H1 (cell line): Measurements from ENCODE around the gene MYH9. TPM values are rescaled to one million over a fixed set of nuclear protein-coding genes. Genes with fewer than 3 reads are reported as not detected.

Experiments
- CTCF ChIA-PET: fragments of 300-600 bp; sonication (Branson Sonifier 250); formaldehyde crosslinking; loops from one replicate; lab custom pipeline; 2021; ENCODE audit not compliant: partially characterized antibody; lab: Charles Lee
- POLR2A ChIA-PET: fragments of 300-600 bp; sonication (Branson Sonifier 250); formaldehyde crosslinking; loops from one replicate; lab custom pipeline; 2021; ENCODE audit warnings: inconsistent platforms; ENCODE audit not compliant: partially characterized antibody; lab: Charles Lee
- DNase-seq, 2 experiments: peaks; one replicate each; pipeline versions ENCODE4 v3.0.0 to v3.0.0-alpha.2; 2010 to 2022; ENCODE audit warnings: low spot score in 2 of 2, low read depth in 1 of 2, mixed read lengths in 1 of 2
- FAIRE-seq: peaks from 2 replicates; lab custom pipeline; 2011; peaks lifted over from hg19 to GRCh38; lab: Jason Lieb, UNC
- H2AFZ ChIP-seq: 2 replicates; pipeline ENCODE4 v1.8.1; 2012; ENCODE audit warnings: low read length, inconsistent platforms
- H2AK5ac ChIP-seq: 2 replicates; pipeline ENCODE4 v1.6.1; 2013; ENCODE audit warnings: low read depth, low read length
- H2BK120ac ChIP-seq: replicated peaks from 2 replicates; pipeline ENCODE3; 2013; ENCODE audit warnings: low read depth, low read length, inconsistent platforms
- H2BK12ac ChIP-seq: 2 replicates; pipeline ENCODE4 v1.6.1; 2013; ENCODE audit warnings: low read depth, low read length
- H2BK15ac ChIP-seq: 2 replicates; pipeline ENCODE4 v1.6.1; 2013; ENCODE audit warnings: low read length
- H2BK20ac ChIP-seq: 2 replicates; pipeline ENCODE4 v1.6.1; 2013; ENCODE audit warnings: low read length
- H2BK5ac ChIP-seq: 2 replicates; pipeline ENCODE4 v1.6.1; 2013; ENCODE audit warnings: low read depth, low read length
- H3K14ac ChIP-seq: 2 replicates; pipeline ENCODE4 v1.6.1; 2013; ENCODE audit warnings: inconsistent platforms; ENCODE audit not compliant: insufficient read length
- H3K18ac ChIP-seq: 2 replicates; pipeline ENCODE4 v1.6.1; 2013; ENCODE audit warnings: low read length; ENCODE audit errors: extremely low read depth
- H3K23ac ChIP-seq: 2 replicates; pipeline ENCODE4 v1.6.1; 2013; ENCODE audit warnings: inconsistent platforms; ENCODE audit not compliant: insufficient read length
- H3K23me2 ChIP-seq: 2 replicates; pipeline ENCODE4 v1.6.1; 2013; ENCODE audit warnings: low read depth, low read length
- H3K27ac ChIP-seq: 2 replicates; pipeline ENCODE4 v1.6.1; 2011; ENCODE audit warnings: low read depth, low read length, inconsistent platforms
- H3K27me3 ChIP-seq, 4 experiments: replicated peaks in 1 of 4; 1 replicate in 1 of 4; 2 replicates in 3 of 4; pipeline versions ENCODE4 v1.6.1 to v1.8.1; 2011 to 2013; ENCODE audit warnings: low read length in 3 of 4, mild to moderate bottlenecking in 3 of 4, inconsistent platforms in 2 of 4, mixed read lengths in 2 of 4, moderate library complexity in 1 of 4; ENCODE audit not compliant: control insufficient read depth in 3 of 4, insufficient read depth in 3 of 4; ENCODE audit errors: extremely low read depth in 1 of 4
- H3K36me3 ChIP-seq, 4 experiments: 2 replicates each; pipeline versions ENCODE4 v1.6.1 to v1.8.1; 2011 to 2013; ENCODE audit warnings: mild to moderate bottlenecking in 4 of 4, low read length in 3 of 4, moderate library complexity in 2 of 4, control low read depth in 1 of 4, inconsistent platforms in 1 of 4; ENCODE audit not compliant: insufficient read depth in 4 of 4, control insufficient read depth in 2 of 4
- H3K4ac ChIP-seq: replicated peaks from 2 replicates; pipeline ENCODE3; 2013; ENCODE audit warnings: low read length, low read depth, mixed read lengths, inconsistent platforms; ENCODE audit not compliant: insufficient read length
- H3K4me1 ChIP-seq, 4 experiments: replicated peaks in 1 of 4; 1 replicate in 1 of 4; 2 replicates in 3 of 4; pipeline versions ENCODE4 v1.6.1 to v1.8.1; 2011 to 2013; ENCODE audit warnings: low read length in 3 of 4, inconsistent platforms in 2 of 4, mixed read lengths in 1 of 4; ENCODE audit not compliant: insufficient read depth in 4 of 4, control insufficient read depth in 3 of 4
- H3K4me2 ChIP-seq, 2 experiments: 2 replicates each; pipeline versions ENCODE4 v1.6.1 to v1.8.1; 2011 to 2013; ENCODE audit warnings: low read depth in 2 of 2, low read length in 2 of 2, control low read depth in 1 of 2, inconsistent platforms in 1 of 2, mild to moderate bottlenecking in 1 of 2; ENCODE audit not compliant: insufficient read depth in 1 of 2
- H3K4me3 ChIP-seq, 4 experiments: fragments of 200-600, 300-600 bp in 1 of 4; sonication (generic), shearing (Covaris generic), sonication (Bioruptor Twin) in 1 of 4; 2 replicates each; pipeline versions ENCODE4 v1.5.1 to v1.8.1; 2011 to 2016; ENCODE audit warnings: low read length in 4 of 4, low read depth in 3 of 4, control low read depth in 2 of 4, inconsistent platforms in 2 of 4, mild to moderate bottlenecking in 2 of 4, mixed read lengths in 1 of 4, moderate library complexity in 1 of 4; ENCODE audit not compliant: insufficient read depth in 2 of 4; ENCODE audit errors: extremely low read depth in 1 of 4
- H3K56ac ChIP-seq: replicated peaks from 2 replicates; pipeline ENCODE3; 2013; ENCODE audit warnings: low read depth, mild to moderate bottlenecking, mixed read lengths, low read length, inconsistent platforms; ENCODE audit not compliant: insufficient read length
- H3K79me1 ChIP-seq: 2 replicates; pipeline ENCODE4 v1.6.1; 2013; ENCODE audit warnings: low read depth, low read length, control low read depth
- H3K79me2 ChIP-seq, 2 experiments: 2 replicates each; pipeline versions ENCODE4 v1.6.1 to v1.8.1; 2012 to 2013; ENCODE audit warnings: low read length in 2 of 2, mild to moderate bottlenecking in 2 of 2, inconsistent platforms in 1 of 2; ENCODE audit not compliant: insufficient read depth in 2 of 2, control insufficient read depth in 1 of 2
- H3K9ac ChIP-seq, 4 experiments: replicated peaks in 1 of 4; 1 replicate in 1 of 4; 2 replicates in 3 of 4; pipeline versions ENCODE4 v1.6.1 to v1.8.1; 2011 to 2013; ENCODE audit warnings: low read depth in 3 of 4, low read length in 3 of 4, control low read depth in 2 of 4, mild to moderate bottlenecking in 2 of 4, moderate library complexity in 2 of 4, inconsistent platforms in 1 of 4; ENCODE audit errors: extremely low read depth in 1 of 4
- H3K9me3 ChIP-seq, 2 experiments: 2 replicates each; pipeline versions ENCODE4 v1.6.1 to v1.8.1; 2012 to 2013; ENCODE audit warnings: mild to moderate bottlenecking in 2 of 2, moderate library complexity in 2 of 2, control low read depth in 1 of 2, inconsistent platforms in 1 of 2, low read depth in 1 of 2, low read length in 1 of 2, mixed read lengths in 1 of 2; ENCODE audit not compliant: insufficient read depth in 2 of 2
- H4K20me1 ChIP-seq, 2 experiments: replicated peaks in 1 of 2; 2 replicates each; pipeline versions ENCODE3 to v1.8.1; 2011 to 2013; ENCODE audit warnings: inconsistent platforms in 2 of 2, low read length in 2 of 2, mild to moderate bottlenecking in 1 of 2; ENCODE audit not compliant: insufficient read depth in 2 of 2, control insufficient read depth in 1 of 2
- H4K5ac ChIP-seq: 2 replicates; pipeline ENCODE4 v1.6.1; 2013; ENCODE audit warnings: low read length, low read depth, mixed read lengths, inconsistent platforms; ENCODE audit not compliant: insufficient read length
- H4K8ac ChIP-seq: 2 replicates; pipeline ENCODE4 v1.8.0; 2013; ENCODE audit warnings: mild to moderate bottlenecking, moderate library complexity, low read length, inconsistent platforms; ENCODE audit not compliant: insufficient read depth; ENCODE audit errors: extremely low read depth
- H4K91ac ChIP-seq: replicated peaks from 2 replicates; pipeline ENCODE3; 2013; ENCODE audit warnings: low read length, mixed read lengths, inconsistent platforms; ENCODE audit not compliant: insufficient read length
- ATF3 ChIP-seq: IDR thresholded peaks from 2 replicates; pipeline ENCODE4 v1.6.1; 2011; ENCODE audit warnings: low read depth, mild to moderate bottlenecking, low read length; ENCODE audit not compliant: insufficient read depth
- CEBPB ChIP-seq: IDR thresholded peaks from 2 replicates; pipeline ENCODE4 v1.6.1; 2012; ENCODE audit warnings: low read depth, low read length
- POLR2AphosphoS5 ChIP-seq: IDR thresholded peaks from 2 replicates; pipeline ENCODE4 v1.6.1; 2011; ENCODE audit warnings: low read depth, low read length
- RXRA ChIP-seq: IDR thresholded peaks from 2 replicates; pipeline ENCODE4 v1.6.1; 2011; ENCODE audit warnings: low read depth, mild to moderate bottlenecking, low read length, moderate library complexity; ENCODE audit not compliant: insufficient read depth
- TBP ChIP-seq: IDR thresholded peaks from 2 replicates; pipeline ENCODE4 v1.6.1; 2011; ENCODE audit warnings: low read depth, low read length, improper control_type of control experiment
- WGBS, 2 experiments: shearing (Covaris generic) in 1 of 2; methylation state at CpG; one replicate each; pipeline versions ENCODE4 v1.1.6 to v1.1.7; 2013 to 2015; ENCODE audit warnings: low lambda C conversion rate in 2 of 2, mixed read lengths in 2 of 2, inconsistent platforms in 1 of 2, low coverage in 1 of 2, missing lambda C conversion rate in 1 of 2; ENCODE audit not compliant: insufficient replicate concordance in 2 of 2, insufficient coverage in 1 of 2, insufficient read length in 1 of 2; ENCODE audit errors: extremely low coverage in 1 of 2, missing lambda C conversion rate in 1 of 2; 5-methylcytosine and 5-hydroxymethylcytosine counted together
- polyA plus RNA-seq, 7 experiments: library from polyadenylated mRNA; depleted of rRNA in 3 of 7; stranded (reverse) in 5 of 7; unstranded in 2 of 7; fragments of >200 nt in 5 of 7; fragments of 200-250 nt in 2 of 7; gene quantifications; 1 replicate in 5 of 7; 2 replicates in 1 of 7; 4 replicates in 1 of 7; pipeline versions ENCODE4 v1.2.1 to v1.2.3, GENCODE V29; 2011 to 2013; ENCODE audit warnings: missing spikeins in 2 of 7, mixed read lengths in 2 of 7
- total RNA-seq: library from RNA; stranded (reverse); fragmentation: NEBNext Ultra II Directional; extraction: Animal tissue kit (Norgen Biotek cat#: 25700); gene quantifications from 2 replicates; pipeline ENCODE4 v1.2.1, GENCODE V29; 2021

Gene MYH9
- total and polyA plus RNA-seq, 2 of the 8 experiments (the other 6 are each of a cell fraction or from before 2014, with no cell fraction given): 24.9 to 322 TPM

DNA sequence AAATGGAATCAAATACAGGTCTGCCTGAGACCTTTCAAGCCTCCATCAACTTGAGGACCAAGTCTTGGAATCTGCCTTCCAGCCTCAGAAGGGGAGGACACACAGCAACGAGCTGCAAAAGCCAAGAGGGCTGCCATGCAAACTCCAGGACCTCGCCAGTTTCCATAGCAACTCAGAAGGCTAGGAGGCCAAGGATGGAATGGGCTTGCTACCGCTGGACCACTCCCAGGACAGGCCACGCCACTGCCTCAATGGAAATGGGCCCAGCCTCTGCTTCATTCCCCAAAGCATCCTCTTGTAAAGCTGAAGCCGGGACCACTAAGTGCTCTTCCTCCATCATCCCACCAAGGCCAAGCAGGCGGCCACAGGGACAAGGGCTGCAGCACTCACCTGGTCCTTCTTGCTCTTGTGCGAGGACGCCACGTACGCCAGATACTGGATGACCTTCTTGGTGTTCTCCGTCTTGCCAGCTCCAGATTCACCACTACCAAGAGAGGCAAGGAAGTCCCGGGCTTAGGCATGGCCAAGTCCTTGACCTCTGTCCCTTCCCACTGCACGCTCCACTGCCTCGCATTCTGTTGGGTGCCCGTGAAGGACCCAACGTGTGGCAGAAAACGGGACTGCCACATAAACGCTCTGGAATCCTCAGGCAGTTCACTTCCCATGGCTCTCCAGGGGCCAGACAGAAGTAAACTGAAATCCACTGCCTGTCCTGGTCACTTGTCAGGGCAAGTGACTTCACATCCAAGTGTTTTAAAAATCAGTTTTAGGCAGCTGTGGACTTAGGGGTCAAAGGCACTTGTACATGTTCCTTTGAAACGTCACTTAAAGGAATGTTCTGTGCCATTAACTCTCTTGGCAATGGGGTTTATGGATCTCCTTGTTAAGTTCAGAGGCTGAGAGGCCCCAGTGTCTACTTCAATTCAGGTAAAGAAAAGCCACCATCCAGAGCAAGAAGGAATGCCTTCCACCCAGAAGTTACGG, 61.3 kb downstream of the MYH9 start:
- no peaks in the 10 kb centered on the region for H3K9me3 ChIP-seq
- ChIA-PET POLR2A (interaction anchor here (1.1 to 4.2 kb wide), 10 partner anchors 8 to 155 kb away, joined by 3 to 21 read pairs (median 4); partner anchors contain the start of genes MYH9 and TXN2), CTCF (interaction anchor here (0.5 to 6.7 kb wide), 25 partner anchors 8 to 874 kb away, joined by 3 to 37 read pairs (median 4); no protein-coding TSS in a partner anchor)
- no peak overlapping the region for H4K5ac ChIP-seq
- H3K18ac ChIP-seq: no peak overlapping the region
- H2BK15ac ChIP-seq: no peak overlapping the region
- H4K8ac ChIP-seq: no peak overlapping the region
- no peak overlapping the region for H3K4me2 ChIP-seq
- peaks cover 20 to 52% (median 45%) of the 10 kb centered on the region in 4 experiments for H3K36me3 ChIP-seq
- no peaks in the 10 kb centered on the region for H3K27me3 ChIP-seq
- no peak overlapping the region for H2AFZ ChIP-seq
- WGBS, 2 experiments: 92% methylated on average over 20 of the region's 20 CpGs; no CpG with 5 or more reads in 1 of the 2 experiments
- peaks cover 13% of the 10 kb centered on the region for H3K79me1 ChIP-seq
- H2BK120ac ChIP-seq: no peak overlapping the region
- peak overlapping the region; percentile 62; the same call in 1 of the 2 replicates for H2BK5ac ChIP-seq
- H4K91ac ChIP-seq: no peak overlapping the region
- peaks cover 9 to 24% (median 20%) of the 10 kb centered on the region in 4 experiments for H3K4me1 ChIP-seq
- no peaks in the 10 kb centered on the region for H3K23me2 ChIP-seq
- DNase-seq (no peak), FAIRE-seq (no peak)
- peak overlapping the region; percentile 35; the same call in 1 of the 2 replicates for H2BK12ac ChIP-seq
- no peak overlapping the region for H3K4ac ChIP-seq
- no peak overlapping the region; the same call in 1 of the 2 replicates for H2AK5ac ChIP-seq
- peaks cover 0 to 49% of the 10 kb centered on the region in 2 experiments; a peak in 2 of 4 replicates for H3K79me2 ChIP-seq
- H3K23ac ChIP-seq: no peak overlapping the region
- no peak overlapping the region for H3K4me3 ChIP-seq
- TF ChIP-seq CEBPB (no peak), TBP (no peak), RXRA (no peak), POLR2AphosphoS5 (peak; percentile 45; the same call in 1 of the 2 replicates), ATF3 (no peak)
- peak overlapping the region; percentile 44; the same call in 1 of the 2 replicates for H3K27ac ChIP-seq
- no peak overlapping the region for H2BK20ac ChIP-seq
- H3K14ac ChIP-seq: no peak overlapping the region
- no peak overlapping the region for H3K9ac ChIP-seq
- H3K56ac ChIP-seq: no peak overlapping the region
- peaks cover 3 to 31% of the 10 kb centered on the region in 2 experiments for H4K20me1 ChIP-seq
